ENCODE data around the gene DLG2. TPM values are rescaled to one million over a fixed set of nuclear protein-coding genes. Genes with fewer than 3 reads are reported as not detected.

DLG2 gene
- total RNA-seq, 1 experiment from 2014 or later = 17.5 TPM

- ATAC-seq (no peak), DNase-seq (ENCODE audit: low spot score) (no peak)
- Mint-ChIP-seq H3K4me3 (no peak overlapping the region), H3K27me3 (ENCODE audit: low read depth) (no peaks in the 10 kb centered on the region), H3K9me3 (no peaks in the 10 kb centered on the region), H3K27ac (no peak overlapping the region), H3K36me3 (no peaks in the 10 kb centered on the region), H3K4me1 (peaks cover 22% of the 10 kb centered on the region)
- TF ChIP-seq TEAD1 (CRISPR knock-in tag; IDR thresholded peaks at IDR 0.05) (no peak), CDX4 (CRISPR knock-in tag; IDR thresholded peaks at IDR 0.05; ENCODE audit: borderline replicate concordance) (no peak), AFF4 (CRISPR knock-in tag; IDR thresholded peaks at IDR 0.05; ENCODE audit: borderline replicate concordance) (no peak), E2F4 (CRISPR knock-in tag; IDR thresholded peaks at IDR 0.05; ENCODE audit: borderline replicate concordance, low read depth) (no peak), GABPB1 (CRISPR knock-in tag; IDR thresholded peaks at IDR 0.05) (no peak), CREB1 (CRISPR knock-in tag; IDR thresholded peaks at IDR 0.05) (no peak), SMAD4 (CRISPR knock-in tag; IDR thresholded peaks at IDR 0.05) (no peak), NFE2L1 (CRISPR knock-in tag; IDR thresholded peaks at IDR 0.05) (no peak), NR2C2 (CRISPR knock-in tag; IDR thresholded peaks at IDR 0.05) (no peak), FOXP1 (CRISPR knock-in tag; IDR thresholded peaks at IDR 0.05; ENCODE audit: borderline replicate concordance) (no peak), GTF2I (CRISPR knock-in tag; conservative IDR thresholded peaks at IDR 0.05) (no peak), OVOL2 (CRISPR knock-in tag; IDR thresholded peaks at IDR 0.05; ENCODE audit: borderline replicate concordance) (no peak), PRRX2 (CRISPR knock-in tag; IDR thresholded peaks at IDR 0.05) (no peak), MXD4 (CRISPR knock-in tag; IDR thresholded peaks at IDR 0.05; ENCODE audit: borderline replicate concordance) (no peak), RELA (CRISPR knock-in tag; IDR thresholded peaks at IDR 0.05; ENCODE audit: borderline replicate concordance) (no peak)
- ChIA-PET POLR2A (no interaction called here), CTCF (no interaction called here)
Measured at GRCh38 chr11:84681456-84681855, 945.7 kb downstream of the DLG2 start.

GRCh38 chr11:84675396-84676025 lies 951.6 kb downstream of the DLG2 start:
- ChIA-PET CTCF (no interaction called here), POLR2A (no interaction called here)
- no peaks in the 10 kb centered on the region for H3K27me3 Mint-ChIP-seq (ENCODE audit: low read depth)
- no peak overlapping the region for H3K27ac Mint-ChIP-seq
- peaks cover 56% of the 10 kb centered on the region for H3K4me1 Mint-ChIP-seq
- ATAC-seq (no peak), DNase-seq (ENCODE audit: low spot score) (no peak)
- TF ChIP-seq ZNF512 (CRISPR knock-in tag; IDR thresholded peaks at IDR 0.05; ENCODE audit: borderline replicate concordance) (no peak), MYBL2 (CRISPR knock-in tag; IDR thresholded peaks at IDR 0.05) (no peak), SMAD3 (CRISPR knock-in tag; IDR thresholded peaks at IDR 0.05; ENCODE audit: borderline replicate concordance) (no peak), PRDM15 (CRISPR knock-in tag; IDR thresholded peaks at IDR 0.05) (no peak), PREB (CRISPR knock-in tag; IDR thresholded peaks at IDR 0.05; ENCODE audit: borderline replicate concordance) (no peak), ZNF317 (CRISPR knock-in tag; IDR thresholded peaks at IDR 0.05; ENCODE audit: borderline replicate concordance, low read depth) (no peak), NR2C2 (CRISPR knock-in tag; IDR thresholded peaks at IDR 0.05) (no peak)
- no peaks in the 10 kb centered on the region for H3K36me3 Mint-ChIP-seq
- no peak overlapping the region for H3K4me3 Mint-ChIP-seq
- no peaks in the 10 kb centered on the region for H3K9me3 Mint-ChIP-seq

Data from WTC11 (cell line).